ENCODE data around the gene CADPS2. TPM values are rescaled to one million over a fixed set of nuclear protein-coding genes. Genes with fewer than 3 reads are reported as not detected.
A peak's percentile ranks its signal among the peaks of the same experiment; 100 is the strongest.

Gene CADPS2
- polyA plus RNA-seq, 3 donors = not detected

GRCh38 chr7:122304996-122305421 is 581.3 kb downstream of the CADPS2 start:
- intact Hi-C loops (cut with micrococcal nuclease) = no loop called here
- H3K4me1 ChIP-seq (ENCODE audit: control insufficient read depth in 1 of 2, insufficient read depth in 2 of 2, low read length in 2 of 2) = no peaks in the 10 kb centered on the region
- H3K4me2 ChIP-seq (replicated peaks; ENCODE audit: extremely low read depth, low read length, poor library complexity, severe bottlenecking) = no peak overlapping the region
- no peaks in the 10 kb centered on the region for H4K20me1 ChIP-seq (ENCODE audit: insufficient read depth, low read length)
- H2AFZ ChIP-seq (ENCODE audit: insufficient read depth, low read depth, low read length, poor library complexity, severe bottlenecking) = no peak overlapping the region
- H3K27ac ChIP-seq (ENCODE audit: low read depth in 1 of 2, low read length in 2 of 2) = no peak overlapping the region
- H3K9ac ChIP-seq (ENCODE audit: insufficient read depth, low read length, poor library complexity, severe bottlenecking) = no peak overlapping the region
- Mint-ChIP-seq H3K4me1 (no peaks in the 10 kb centered on the region), H3K36me3 (peaks cover 0 to 1% of the 10 kb centered on the region in 2 donors), H3K27me3 (ENCODE audit: low read depth in 3 of 3) (peaks cover 91 to 94% (median 92%) of the 10 kb centered on the region in 3 donors), H3K9me3 (peaks cover 4 to 46% (median 28%) of the 10 kb centered on the region in 7 donors), H3K4me3 (peak overlapping the region in 1 of 2 donors; percentile 81), H3K27ac (no peak overlapping the region)
- peaks cover 78 to 100% of the 10 kb centered on the region in 2 donors for H3K27me3 ChIP-seq (ENCODE audit: control insufficient read depth in 2 of 2, insufficient read depth in 2 of 2, low read length in 2 of 2)
- TF ChIP-seq CTCF (IDR thresholded peaks at IDR 0.05) = no peak
- peaks cover 0 to 48% of the 10 kb centered on the region in 2 donors for H3K9me3 ChIP-seq (replicated peaks in 1 of 2; ENCODE audit: control insufficient read depth in 1 of 2, insufficient read depth in 1 of 2, low read length in 2 of 2)
- H3K79me2 ChIP-seq (ENCODE audit: insufficient read depth, low read length) = no peaks in the 10 kb centered on the region
- H3K36me3 ChIP-seq (replicated peaks in 1 of 2; ENCODE audit: control insufficient read depth in 1 of 2, insufficient read depth in 2 of 2, low read length in 2 of 2) = no peaks in the 10 kb centered on the region
- no peak for DNase-seq
- 2% methylated on average over 24 of the region's 24 CpGs for WGBS (ENCODE audit: insufficient coverage)
- no peak overlapping the region for H3K4me3 ChIP-seq (replicated peaks in 1 of 3; ENCODE audit: low read depth in 2 of 3, low read length in 3 of 3)

- Histone ChIP-seq H3K27ac (ENCODE audit: low read depth in 1 of 2, low read length in 2 of 2) (no peak within 1 kb of the TSS), H3K9me3 (replicated peaks in 1 of 2; ENCODE audit: control insufficient read depth in 1 of 2, insufficient read depth in 1 of 2, low read length in 2 of 2) (peaks cover 0 to 53% of the 10 kb centered on the region in 2 donors), H3K4me3 (replicated peaks in 1 of 3; ENCODE audit: low read depth in 2 of 3, low read length in 3 of 3) (no peak within 1 kb of the TSS), H4K20me1 (ENCODE audit: insufficient read depth, low read length) (no peaks in the 10 kb centered on the region), H3K79me2 (ENCODE audit: insufficient read depth, low read length) (no peaks in the 10 kb centered on the region), H2AFZ (ENCODE audit: insufficient read depth, low read depth, low read length, poor library complexity, severe bottlenecking) (no peak within 1 kb of the TSS), H3K4me1 (ENCODE audit: control insufficient read depth in 1 of 2, insufficient read depth in 2 of 2, low read length in 2 of 2) (no peaks in the 10 kb centered on the region), H3K27me3 (ENCODE audit: control insufficient read depth in 2 of 2, insufficient read depth in 2 of 2, low read length in 2 of 2) (peaks cover 77 to 100% of the 10 kb centered on the region in 2 donors), H3K9ac (ENCODE audit: insufficient read depth, low read length, poor library complexity, severe bottlenecking) (no peak within 1 kb of the TSS), H3K36me3 (replicated peaks in 1 of 2; ENCODE audit: control insufficient read depth in 1 of 2, insufficient read depth in 2 of 2, low read length in 2 of 2) (no peaks in the 10 kb centered on the region), H3K4me2 (replicated peaks; ENCODE audit: extremely low read depth, low read length, poor library complexity, severe bottlenecking) (no peak within 1 kb of the TSS)
- Mint-ChIP-seq H3K27me3 (ENCODE audit: low read depth in 3 of 3) (peaks cover 92 to 94% (median 92%) of the 10 kb centered on the region in 3 donors), H3K36me3 (peaks cover 0 to 3% of the 10 kb centered on the region in 2 donors), H3K4me3 (peak within 1 kb of the TSS in 1 of 2 donors; percentile 81), H3K27ac (no peak within 1 kb of the TSS), H3K4me1 (no peaks in the 10 kb centered on the region), H3K9me3 (peaks cover 4 to 46% (median 33%) of the 10 kb centered on the region in 7 donors)
- intact Hi-C loops (cut with micrococcal nuclease) = no loop called here
- DNase-seq = no peak
- 1% methylated on average over 28 of the region's 35 CpGs for WGBS (ENCODE audit: insufficient coverage)
- no peak for TF ChIP-seq CTCF (IDR thresholded peaks at IDR 0.05)
Measured at GRCh38 chr7:122304319-122304975, 581.8 kb downstream of the CADPS2 start, which contains the start of gene FEZF1. Gene FEZF1, minus strand, starts transcription at chr7:122304750. Its CDS starts 313 bp downstream, at chr7:122304437.

All from CD14-positive monocyte (primary cell).